Esophagus muscularis mucosa (tissue), 4 donors: ENCODE data around the gene DNAH14.

Source experiments
- CTCF ChIP-seq, 3 experiments: fragments of 200-600 bp in 2 of 3; fragments of 450-650 bp in 1 of 3; sonication (generic) in 2 of 3; IDR thresholded peaks; one replicate each; pipeline ENCODE4 v1.5.1; 2017 to 2019; ENCODE audit warnings: antibody characterized with exemption in 3 of 3, mild to moderate bottlenecking in 2 of 3, moderate library complexity in 1 of 3
- EP300 ChIP-seq: sonication (generic); formaldehyde crosslinking; IDR thresholded peaks from one replicate; pipeline ENCODE4 v1.6.1; 2017; ENCODE audit warnings: antibody characterized with exemption
- POLR2A ChIP-seq: fragments of 450-650 bp; IDR thresholded peaks from one replicate; pipeline ENCODE4 v1.6.1; 2017; ENCODE audit warnings: antibody characterized with exemption, moderate library complexity, mild to moderate bottlenecking, low read depth
- POLR2AphosphoS5 ChIP-seq, 2 donors: sonication (generic); formaldehyde crosslinking; IDR thresholded peaks; one replicate each; pipeline ENCODE4 v1.6.1; 2017; ENCODE audit warnings: antibody characterized with exemption in 2 of 2

GRCh38 chr1:224922404-224923164 lies 6.9 kb upstream of the DNAH14 start:
- no peak for TF ChIP-seq POLR2AphosphoS5 (IDR thresholded peaks at IDR 0.05)
- TF ChIP-seq CTCF (IDR thresholded peaks at IDR 0.05): peak; percentile 65 to 79 (median 73)
- TF ChIP-seq EP300: no peak
- no peak for TF ChIP-seq POLR2A
